Neuronal stem cell (in vitro differentiated cells): ENCODE data around the gene PDYN.
A peak's percentile ranks its signal among the peaks of the same experiment; 100 is the strongest.

ENCODE experiments used
- DNase-seq: peaks from one replicate; pipeline ENCODE4 v3.0.0-alpha.2; 2013; ENCODE audit warnings: low spot score
- H2AFZ ChIP-seq: one replicate; pipeline ENCODE4 v1.6.1; 2013; ENCODE audit warnings: mild to moderate bottlenecking, low read length, inconsistent platforms
- H2AK5ac ChIP-seq: 2 replicates; pipeline ENCODE4 v1.6.1; 2013; ENCODE audit warnings: low read depth, mild to moderate bottlenecking, inconsistent platforms, low read length, moderate library complexity, mixed read lengths
- H2BK120ac ChIP-seq: 2 replicates; pipeline ENCODE4 v1.6.1; 2013; ENCODE audit warnings: low read depth, mild to moderate bottlenecking, inconsistent platforms, low read length, moderate library complexity, mixed read lengths
- H2BK12ac ChIP-seq: one replicate; pipeline ENCODE4 v1.6.1; 2013; ENCODE audit warnings: low read length, inconsistent platforms
- H2BK15ac ChIP-seq: 2 replicates; pipeline ENCODE4 v1.6.1; 2013; ENCODE audit warnings: mild to moderate bottlenecking, low read length, inconsistent platforms, mixed read lengths
- H2BK5ac ChIP-seq: one replicate; pipeline ENCODE4 v1.6.1; 2013; ENCODE audit warnings: inconsistent platforms, mild to moderate bottlenecking, low read length, moderate library complexity
- H3K14ac ChIP-seq: one replicate; pipeline ENCODE4 v1.6.1; 2013; ENCODE audit warnings: low read length, inconsistent platforms
- H3K18ac ChIP-seq: 2 replicates; pipeline ENCODE4 v1.6.1; 2013; ENCODE audit warnings: low read length, inconsistent platforms
- H3K23ac ChIP-seq: 2 replicates; pipeline ENCODE4 v1.6.1; 2013; ENCODE audit warnings: low read depth, mild to moderate bottlenecking, mixed read lengths, low read length, inconsistent platforms; ENCODE audit not compliant: poor library complexity
- H3K27ac ChIP-seq: replicated peaks from 3 replicates; pipeline ENCODE4 v1.5.1; 2013; ENCODE audit warnings: low read length, inconsistent platforms
- H3K27me3 ChIP-seq, 3 experiments: 2 replicates each; pipeline ENCODE4 v1.6.1; 2013; ENCODE audit warnings: low read length in 3 of 3, mild to moderate bottlenecking in 2 of 3, inconsistent platforms in 1 of 3, low read depth in 1 of 3, mixed read lengths in 1 of 3, moderate library complexity in 1 of 3; ENCODE audit not compliant: control insufficient read depth in 3 of 3, insufficient read depth in 3 of 3
- H3K36me3 ChIP-seq, 2 donors: replicated peaks in 1 of 2; 2 replicates each; pipeline ENCODE4 v1.6.1; 2013; ENCODE audit warnings: low read length in 2 of 2; ENCODE audit not compliant: control insufficient read depth in 2 of 2, insufficient read depth in 2 of 2
- H3K4ac ChIP-seq: 2 replicates; pipeline ENCODE4 v1.6.1; 2013; ENCODE audit warnings: inconsistent platforms, mild to moderate bottlenecking, low read length, moderate library complexity
- H3K4me1 ChIP-seq, 2 donors: 1 replicate in 1 of 2; 2 replicates in 1 of 2; pipeline ENCODE4 v1.6.1; 2013; ENCODE audit warnings: low read length in 2 of 2, low read depth in 1 of 2; ENCODE audit not compliant: control insufficient read depth in 2 of 2, insufficient read depth in 1 of 2
- H3K4me2 ChIP-seq: one replicate; pipeline ENCODE4 v1.6.1; 2013; ENCODE audit warnings: mild to moderate bottlenecking, low read length, inconsistent platforms; ENCODE audit not compliant: insufficient read depth, poor library complexity, severe bottlenecking
- H3K4me3 ChIP-seq, 2 donors: 2 replicates each; pipeline ENCODE4 v1.5.1; 2013; ENCODE audit warnings: low read length in 2 of 2, mild to moderate bottlenecking in 2 of 2, inconsistent platforms in 1 of 2, moderate library complexity in 1 of 2
- H3K79me1 ChIP-seq: one replicate; pipeline ENCODE4 v1.6.1; 2013; ENCODE audit warnings: low read depth, mild to moderate bottlenecking, inconsistent platforms, low read length, moderate library complexity
- H3K9ac ChIP-seq: one replicate; pipeline ENCODE4 v1.6.1; 2013; ENCODE audit warnings: mild to moderate bottlenecking, low read depth, low read length, inconsistent platforms; ENCODE audit not compliant: poor library complexity
- H3K9me3 ChIP-seq, 2 donors: replicated peaks in 1 of 2; 2 replicates each; pipeline versions ENCODE3 to v1.6.1; 2013; ENCODE audit warnings: low read length in 2 of 2, mild to moderate bottlenecking in 2 of 2, inconsistent platforms in 1 of 2, low read depth in 1 of 2, mixed read lengths in 1 of 2, moderate library complexity in 1 of 2; ENCODE audit not compliant: control insufficient read depth in 2 of 2, insufficient read depth in 1 of 2
- H4K8ac ChIP-seq: one replicate; pipeline ENCODE4 v1.6.1; 2013; ENCODE audit warnings: low read depth, mild to moderate bottlenecking, inconsistent platforms, low read length, moderate library complexity
- H4K91ac ChIP-seq: one replicate; pipeline ENCODE4 v1.6.1; 2013; ENCODE audit warnings: low read length, low read depth, mild to moderate bottlenecking, inconsistent platforms; ENCODE audit not compliant: poor library complexity
- whole genome bisulfite sequencing, 2 donors: extraction: QIAGEN DNeasy Blood & Tissue Kit; methylation state at CpG; one replicate each; pipeline ENCODE4 v1.1.7; 2013; ENCODE audit warnings: missing lambda C conversion rate in 2 of 2, mixed read lengths in 1 of 2; ENCODE audit not compliant: insufficient read length in 2 of 2, insufficient replicate concordance in 1 of 2; ENCODE audit errors: extremely low coverage in 2 of 2; 5-methylcytosine and 5-hydroxymethylcytosine counted together

The PDYN gene

GRCh38 chr20:1952737-1953530, 40.9 kb downstream of the PDYN start:
- Histone ChIP-seq H3K36me3 (no peaks in the 10 kb centered on the region), H3K27me3 (peaks cover 0 to 44% (median 0%) of the 10 kb centered on the region in 3 experiments), H2BK15ac (no peak overlapping the region), H3K4ac (no peak overlapping the region), H4K8ac (no peak overlapping the region), H3K18ac (no peak overlapping the region), H3K9ac (no peak overlapping the region), H2BK12ac (no peak overlapping the region), H3K4me3 (no peak overlapping the region), H2AFZ (no peak overlapping the region), H2BK120ac (no peak overlapping the region), H3K27ac (no peak overlapping the region), H3K4me2 (no peak overlapping the region), H3K23ac (no peak overlapping the region), H3K4me1 (peaks cover 4 to 9% of the 10 kb centered on the region in 2 donors), H4K91ac (no peak overlapping the region), H3K79me1 (no peaks in the 10 kb centered on the region), H2BK5ac (no peak overlapping the region), H3K14ac (no peak overlapping the region), H2AK5ac (no peak overlapping the region), H3K9me3 (no peaks in the 10 kb centered on the region)
- no peak for DNase-seq
- WGBS, 2 donors: no CpG with 5 or more reads among the region's 6 CpGs

DNA sequence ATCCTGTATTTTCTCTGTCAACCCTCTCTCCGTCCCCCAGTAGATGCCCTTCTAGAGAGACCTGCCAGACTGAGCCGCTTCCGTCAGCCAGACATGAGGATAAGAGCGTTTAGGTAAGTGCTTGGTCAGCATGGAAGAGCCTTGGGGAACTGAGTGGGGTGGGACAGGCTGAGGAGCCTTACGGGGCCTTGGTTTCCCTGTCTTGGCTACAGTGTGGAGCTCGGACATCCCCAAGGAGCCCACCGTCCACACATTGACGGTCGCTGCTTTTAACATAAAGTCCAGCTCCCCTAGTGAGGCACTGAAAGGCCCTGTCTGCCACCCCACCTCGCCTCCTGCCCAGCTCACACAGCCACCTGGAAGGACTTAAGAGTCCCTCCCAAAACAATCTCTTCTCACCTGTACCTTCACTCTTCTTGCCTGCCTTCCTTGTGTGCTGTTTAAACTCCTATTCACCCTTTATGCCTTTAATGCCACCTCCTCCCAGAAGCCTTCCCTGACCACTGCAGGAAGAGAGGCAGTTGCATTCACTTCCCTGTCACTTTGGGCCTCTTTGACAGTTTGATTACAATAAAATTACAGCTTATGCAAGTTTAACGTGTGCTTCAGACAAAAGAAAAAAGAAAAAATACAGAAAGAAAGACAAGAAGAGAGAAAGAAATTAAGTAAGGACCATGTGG, 42.3 kb downstream of the PDYN start:
- Histone ChIP-seq H2BK15ac (peak overlapping the region; percentile 71), H4K8ac (no peak overlapping the region), H3K27ac (no peak overlapping the region), H3K36me3 (no peaks in the 10 kb centered on the region), H3K18ac (peak overlapping the region; percentile 77), H3K23ac (peak overlapping the region; percentile 46), H3K4me1 (peaks cover 11 to 17% of the 10 kb centered on the region in 2 donors), H3K4ac (no peak overlapping the region), H3K9ac (no peak overlapping the region), H2AFZ (no peak overlapping the region), H2BK120ac (no peak overlapping the region), H3K9me3 (no peaks in the 10 kb centered on the region), H3K27me3 (peaks cover 0 to 58% (median 5%) of the 10 kb centered on the region in 3 experiments), H3K4me2 (no peak overlapping the region), H3K14ac (no peak overlapping the region), H2BK5ac (no peak overlapping the region), H3K79me1 (no peaks in the 10 kb centered on the region), H4K91ac (no peak overlapping the region), H3K4me3 (no peak overlapping the region), H2AK5ac (peak overlapping the region; percentile 53), H2BK12ac (no peak overlapping the region)
- no CpG with 5 or more reads among the region's 11 CpGs for WGBS, 2 donors
- DNase-seq: no peak

- H4K91ac ChIP-seq: no peak overlapping the region
- no peaks in the 10 kb centered on the region for H3K36me3 ChIP-seq
- H2BK5ac ChIP-seq: no peak overlapping the region
- no peak overlapping the region for H3K18ac ChIP-seq
- H2AK5ac ChIP-seq: no peak overlapping the region
- no peak overlapping the region for H2BK120ac ChIP-seq
- H3K4me1 ChIP-seq: peaks cover 11 to 19% of the 10 kb centered on the region in 2 donors
- DNase-seq: no peak
- H2BK15ac ChIP-seq: no peak overlapping the region
- H2BK12ac ChIP-seq: no peak overlapping the region
- H3K9me3 ChIP-seq: no peaks in the 10 kb centered on the region
- H3K27me3 ChIP-seq: peaks cover 0 to 61% (median 7%) of the 10 kb centered on the region in 3 experiments
- H3K27ac ChIP-seq: no peak overlapping the region
- H3K23ac ChIP-seq: no peak overlapping the region
- no peak overlapping the region for H4K8ac ChIP-seq
- no peak overlapping the region for H2AFZ ChIP-seq
- WGBS, 2 donors: no CpG with 5 or more reads among the region's 7 CpGs
- H3K4ac ChIP-seq: no peak overlapping the region
- H3K14ac ChIP-seq: no peak overlapping the region
- no peaks in the 10 kb centered on the region for H3K79me1 ChIP-seq
- H3K4me3 ChIP-seq: no peak overlapping the region
- H3K4me2 ChIP-seq: no peak overlapping the region
- no peak overlapping the region for H3K9ac ChIP-seq
These were observed 43.0 kb downstream of the PDYN start for GRCh38 chr20:1950836-1951235.
